HEK293T (cell line): ENCODE measurements around the gene HDAC8.

Experiments used
- CTCF ChIA-PET: fragments of 350-600 bp; formaldehyde crosslinking; extraction: SDS; loops from one replicate; lab custom pipeline; 2021; ENCODE audit warnings: antibody characterized with exemption, inconsistent platforms; lab: Yijun Ruan, JAX
- POLR2A ChIA-PET: fragments of 350-600 bp; formaldehyde crosslinking; extraction: SDS; loops from one replicate; lab custom pipeline; 2020; ENCODE audit warnings: antibody characterized with exemption, inconsistent platforms; lab: Yijun Ruan, JAX
- DNase-seq: peaks from one replicate; pipeline ENCODE4 v3.0.0; 2012; ENCODE audit warnings: mixed read lengths; ENCODE audit errors: extremely low spot score
- ARNT ChIP-seq: fragments of 450-650 bp; IDR thresholded peaks from 2 replicates; pipeline ENCODE4 v1.6.1; 2017; ENCODE audit warnings: mild to moderate bottlenecking
- BHLHE40 ChIP-seq: fragments of 450-650 bp; IDR thresholded peaks from 2 replicates; pipeline ENCODE4 v1.6.1; 2016; ENCODE audit warnings: mild to moderate bottlenecking, moderate library complexity, borderline replicate concordance
- CTBP1 ChIP-seq: fragments of 450-650 bp; IDR thresholded peaks from 2 replicates; pipeline ENCODE4 v1.6.1; 2016; ENCODE audit warnings: borderline replicate concordance
- ELF4 ChIP-seq: fragments of 450-650 bp; IDR thresholded peaks from 2 replicates; pipeline ENCODE4 v1.6.1; 2017; ENCODE audit warnings: antibody characterized with exemption
- FOXA1 ChIP-seq: fragments of 450-650 bp; IDR thresholded peaks from 2 replicates; pipeline ENCODE4 v1.6.1; 2016; ENCODE audit warnings: mild to moderate bottlenecking
- FOXK2 ChIP-seq: fragments of 450-650 bp; IDR thresholded peaks from 2 replicates; pipeline ENCODE4 v1.6.1; 2016; ENCODE audit warnings: mild to moderate bottlenecking
- FOXM1 ChIP-seq: fragments of 450-650 bp; IDR thresholded peaks from 2 replicates; pipeline ENCODE4 v1.6.1; 2017; ENCODE audit warnings: mild to moderate bottlenecking, borderline replicate concordance
- HDGF ChIP-seq: fragments of 450-650 bp; IDR thresholded peaks from 2 replicates; pipeline ENCODE4 v1.6.1; 2017; ENCODE audit warnings: antibody characterized with exemption, borderline replicate concordance
- L3MBTL2 ChIP-seq: fragments of 450-650 bp; conservative IDR thresholded peaks from 2 replicates; pipeline ENCODE4 v1.6.1; 2016; ENCODE audit warnings: mild to moderate bottlenecking
- LEF1 ChIP-seq: fragments of 450-650 bp; IDR thresholded peaks from 2 replicates; pipeline ENCODE4 v1.6.1; 2017; ENCODE audit warnings: mild to moderate bottlenecking, borderline replicate concordance
- NFRKB ChIP-seq: fragments of 450-650 bp; IDR thresholded peaks from 2 replicates; pipeline ENCODE4 v1.6.1; 2016; ENCODE audit warnings: mild to moderate bottlenecking, moderate library complexity
- PKNOX1 ChIP-seq: fragments of 450-650 bp; IDR thresholded peaks from 2 replicates; pipeline ENCODE4 v1.6.1; 2016
- SP1 ChIP-seq: fragments of 450-650 bp; IDR thresholded peaks from 2 replicates; pipeline ENCODE4 v1.6.1; 2017
- SUZ12 ChIP-seq: fragments of 450-650 bp; IDR thresholded peaks from 2 replicates; pipeline ENCODE4 v1.6.1; 2016; ENCODE audit warnings: mild to moderate bottlenecking
- TARDBP ChIP-seq: fragments of 450-650 bp; IDR thresholded peaks from 2 replicates; pipeline ENCODE4 v1.6.1; 2016
- ZNF384 ChIP-seq: fragments of 450-650 bp; IDR thresholded peaks from 2 replicates; pipeline ENCODE4 v1.6.1; 2016

The HDAC8 gene

GRCh38 chrX:72366178-72366577 lies 206.5 kb downstream of the HDAC8 start:
- POLR2A ChIA-PET = no interaction called here
- no peak for DNase-seq
- no peak for TF ChIP-seq FOXK2
- TF ChIP-seq CTBP1 = no peak
- TF ChIP-seq ARNT = no peak
- TF ChIP-seq ELF4 = no peak
- no peak for TF ChIP-seq PKNOX1
- TF ChIP-seq BHLHE40 = no peak
- no peak for TF ChIP-seq HDGF
- CTCF ChIA-PET = no interaction called here

GRCh38 chrX:72365126-72365525 lies 207.5 kb downstream of the HDAC8 start:
- TF ChIP-seq PKNOX1 = no peak
- no peak for TF ChIP-seq TARDBP
- TF ChIP-seq ELF4 = no peak
- TF ChIP-seq LEF1 = no peak
- no peak for TF ChIP-seq ZNF384
- no peak for TF ChIP-seq FOXK2
- TF ChIP-seq CTBP1 = no peak
- ChIA-PET CTCF (no interaction called here), POLR2A (no interaction called here)
- DNase-seq = no peak

- DNase-seq = no peak
- TF ChIP-seq BHLHE40 (no peak), ARNT (no peak), LEF1 (no peak), ELF4 (no peak), CTBP1 (no peak), TARDBP (no peak), NFRKB (no peak), L3MBTL2 (no peak), ZNF384 (no peak), PKNOX1 (no peak), SP1 (no peak), FOXA1 (no peak), HDGF (no peak), FOXK2 (no peak), FOXM1 (no peak), SUZ12 (no peak)
- ChIA-PET CTCF (no interaction called here), POLR2A (no interaction called here)
These were observed 212.3 kb downstream of the HDAC8 start for GRCh38 chrX:72360326-72360725.

GRCh38 chrX:72358313-72358712 lies 214.3 kb downstream of the HDAC8 start:
- no peak for DNase-seq
- TF ChIP-seq NFRKB (no peak), FOXM1 (no peak), HDGF (no peak)
- ChIA-PET POLR2A (no interaction called here), CTCF (no interaction called here)

GRCh38 chrX:72352786-72353185 lies 219.9 kb downstream of the HDAC8 start:
- POLR2A ChIA-PET = no interaction called here
- TF ChIP-seq SUZ12 (no peak), ELF4 (no peak)
- no peak for DNase-seq
- CTCF ChIA-PET = no interaction called here

- POLR2A ChIA-PET = no interaction called here
- no peak for DNase-seq
- no peak for TF ChIP-seq FOXA1
- TF ChIP-seq SP1 = no peak
- TF ChIP-seq FOXK2 = no peak
- TF ChIP-seq TARDBP = no peak
- no peak for TF ChIP-seq NFRKB
- no peak for TF ChIP-seq PKNOX1
- TF ChIP-seq CTBP1 = no peak
- TF ChIP-seq LEF1 = no peak
- CTCF ChIA-PET = no interaction called here
These were observed 220.9 kb downstream of the HDAC8 start for GRCh38 chrX:72351606-72352334.

- no peak for DNase-seq
- ChIA-PET CTCF (no interaction called here), POLR2A (no interaction called here)
- TF ChIP-seq TARDBP = no peak
- no peak for TF ChIP-seq ARNT
- no peak for TF ChIP-seq ELF4
- TF ChIP-seq PKNOX1 = no peak
- TF ChIP-seq FOXA1 = no peak
- TF ChIP-seq FOXK2 = no peak
- no peak for TF ChIP-seq LEF1
- TF ChIP-seq NFRKB = no peak
- no peak for TF ChIP-seq SUZ12
- TF ChIP-seq BHLHE40 = no peak
- no peak for TF ChIP-seq SP1
- TF ChIP-seq FOXM1 = no peak
- TF ChIP-seq ZNF384 = no peak
- TF ChIP-seq CTBP1 = no peak
These were observed 223.5 kb downstream of the HDAC8 start for GRCh38 chrX:72349190-72349589.
